G401 (cell line): ENCODE measurements around the gene KASH5. TPM values are rescaled to one million over a fixed set of nuclear protein-coding genes. Genes with fewer than 3 reads are reported as not detected.

Experiments used
- total RNA-seq: library from RNA; depleted of rRNA; stranded (reverse); fragments of >200 nt; shearing (Covaris generic); gene quantifications from 2 replicates; pipeline ENCODE4 v1.2.3, GENCODE V29; 2014; rRNA removed

Gene KASH5
- total RNA-seq, 1 experiment from 2014 or later = not detected

Other genes starting within 250 kb of the KASH5 start
- gene HRC, start 232.9 kb upstream of the KASH5 start, total RNA-seq = 4.6 and 7.2 TPM in 2 replicates
- 17.5 and 18.6 TPM in 2 replicates for gene TRPM4, start 230.5 kb upstream of the KASH5 start, total RNA-seq
- gene SLC6A16, start 63.1 kb upstream of the KASH5 start, total RNA-seq = 6.6 TPM in 1 of 2 replicates, not detected in the other
- not detected in 2 replicates for gene CD37, start 52.8 kb upstream of the KASH5 start, total RNA-seq
- 30.2 and 33.2 TPM in 2 replicates for gene TEAD2, start 25.8 kb upstream of the KASH5 start, total RNA-seq
- 6.2 and 7.3 TPM in 2 replicates for gene DKKL1, start 24.4 kb upstream of the KASH5 start, total RNA-seq
- not detected in 2 replicates for gene PTH2, start 35.2 kb downstream of the KASH5 start, total RNA-seq
- gene GFY, start 37.1 kb downstream of the KASH5 start, total RNA-seq = 0.55 and 1.3 TPM in 2 replicates
- 3.1 and 7.0 TPM in 2 replicates for gene SLC17A7, start 53.3 kb downstream of the KASH5 start, total RNA-seq
- gene PIH1D1, start 63.6 kb downstream of the KASH5 start, total RNA-seq = 148 and 183 TPM in 2 replicates
- gene ALDH16A1, start 65.0 kb downstream of the KASH5 start, total RNA-seq = 50.9 and 65.6 TPM in 2 replicates
- gene FLT3LG, start 86.0 kb downstream of the KASH5 start, total RNA-seq = 0.74 TPM in 1 of 2 replicates, not detected in the other
- 2,624 and 3,787 TPM in 2 replicates for gene RPL13A, start 99.4 kb downstream of the KASH5 start, total RNA-seq
- gene RPS11, start 108.2 kb downstream of the KASH5 start, total RNA-seq = 2,371 and 2,995 TPM in 2 replicates
- 29.8 and 35.9 TPM in 2 replicates for gene FCGRT, start 124.4 kb downstream of the KASH5 start, total RNA-seq
- gene RCN3, start 139.8 kb downstream of the KASH5 start, total RNA-seq = 0.74 and 10.8 TPM in 2 replicates
- 69.6 and 97.3 TPM in 2 replicates for gene NOSIP, start 192.3 kb downstream of the KASH5 start, total RNA-seq
- gene PRRG2, start 193.1 kb downstream of the KASH5 start, total RNA-seq = 1.9 TPM in 1 of 2 replicates, not detected in the other
- gene PRR12, start 202.9 kb downstream of the KASH5 start, total RNA-seq = 0.49 and 3.0 TPM in 2 replicates